Cardiac ventricle fibroblast (primary cell): ENCODE measurements around the gene MEX3D. TPM values are rescaled to one million over a fixed set of nuclear protein-coding genes. Genes with fewer than 3 reads are reported as not detected.

ENCODE experiments used
- total RNA-seq: library from RNA; depleted of rRNA; stranded (reverse); fragments of >200 nt; gene quantifications from 2 replicates; pipeline ENCODE4 v1.2.3, GENCODE V29; 2015

Gene MEX3D
- total RNA-seq: 28.2 and 35.9 TPM in 2 replicates

GRCh38 chr19:1568320-1569019 lies at the start of gene MEX3D:
TSS of gene MEX3D (minus strand) at chr19:1568325. CDS start at chr19:1568058, 267 bp downstream.

GRCh38 chr19:1605236-1606137 lies 37.4 kb upstream of the MEX3D start, which contains the start of gene UQCR11:
TSS of gene UQCR11 (minus strand) at chr19:1605462. CDS start at chr19:1605409, 53 bp downstream.

DNA sequence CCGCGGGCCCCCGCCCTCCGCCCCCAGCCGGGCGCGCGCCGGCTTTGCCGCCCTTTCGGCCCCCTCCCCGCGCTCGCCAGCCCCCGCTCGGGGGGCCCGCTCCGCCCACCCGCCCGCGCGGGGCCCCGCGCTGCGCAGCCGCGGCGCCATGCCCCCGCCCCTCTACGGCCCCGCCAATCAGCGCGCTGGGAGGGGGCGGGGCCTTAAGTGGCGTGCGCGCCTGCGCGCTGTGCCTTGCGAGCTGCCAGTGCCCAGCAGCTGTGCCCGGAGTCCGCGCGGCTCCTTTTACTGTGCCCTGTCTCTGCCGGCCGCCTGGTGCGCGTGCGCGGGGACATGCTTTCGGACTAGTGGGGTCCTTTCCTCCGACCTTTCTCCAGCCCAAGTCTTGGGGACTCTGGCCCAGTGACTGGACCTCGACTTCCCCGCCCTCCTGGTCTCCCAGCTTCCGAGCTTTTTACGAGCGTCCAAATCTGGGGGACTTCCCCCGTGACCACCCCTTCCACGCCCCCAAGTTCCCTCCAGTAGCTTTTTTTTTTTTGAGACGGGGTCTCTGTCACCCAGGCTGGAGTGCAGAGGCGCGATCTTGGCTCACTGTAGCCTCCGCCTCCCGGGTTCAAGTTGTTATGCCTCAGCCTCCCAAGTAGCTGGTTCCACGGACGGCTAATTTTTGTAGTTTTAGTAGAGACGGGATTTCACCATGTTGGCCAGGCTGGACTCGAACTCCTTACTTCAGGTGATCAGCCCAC lies 24.8 kb upstream of the MEX3D start, which contains the start of gene MBD3:
Gene MBD3 (minus strand): TSS at position 111 of the 746 bp plus-strand sequence. CDS start 234 bp downstream, outside the sequence.

DNA sequence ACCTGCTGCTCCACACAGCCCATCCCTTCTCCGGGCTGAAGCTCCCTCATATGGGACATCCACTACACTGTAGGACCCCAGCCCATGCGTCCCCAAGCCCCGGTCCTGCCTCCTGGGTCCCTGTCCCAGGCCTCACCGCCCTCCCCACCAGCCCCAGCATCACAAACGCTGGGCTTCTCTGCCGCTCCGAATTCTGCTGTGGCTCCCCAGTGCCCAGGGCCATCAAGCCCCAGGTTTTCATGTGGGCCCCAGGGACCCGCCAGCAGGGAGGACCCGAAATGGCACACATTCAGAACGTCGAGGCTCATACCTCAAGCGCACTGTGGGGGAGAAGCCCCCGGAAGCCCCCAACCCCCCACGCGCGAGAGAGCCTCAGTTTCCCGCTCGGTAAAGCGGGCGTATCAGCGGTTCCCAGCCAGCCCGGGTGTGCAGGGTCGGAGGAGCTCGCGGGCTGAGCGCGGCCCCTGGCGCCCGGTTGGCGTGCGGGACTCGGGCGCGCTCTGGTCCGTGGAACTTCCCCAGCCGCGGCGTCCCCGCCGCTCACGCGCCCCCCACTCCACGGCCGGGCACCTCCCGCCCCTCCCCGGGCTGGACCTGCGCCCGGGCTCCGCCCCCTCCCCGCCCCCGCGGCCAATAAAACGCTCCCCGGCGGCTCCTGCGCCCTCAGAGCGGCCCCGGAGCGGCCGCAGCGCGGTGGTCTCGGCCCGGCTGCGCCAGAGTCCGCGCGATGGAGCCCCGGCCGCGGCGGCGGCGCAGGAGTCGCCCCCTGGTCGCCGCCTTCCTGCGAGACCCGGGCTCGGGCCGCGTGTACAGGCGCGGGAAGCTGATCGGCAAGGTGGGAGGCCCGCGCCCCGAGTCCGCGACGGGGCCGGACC lies 44.5 kb downstream of the MEX3D start, which contains the start of gene PLK5:
Gene PLK5 (plus strand): TSS at position 666 of the 875 bp plus-strand sequence. CDS start 2,920 bp downstream, outside the sequence.

GRCh38 chr19:1512671-1513498 lies 55.2 kb downstream of the MEX3D start, which contains the start of gene ADAMTSL5:
TSS of gene ADAMTSL5 (minus strand) at chr19:1513019. CDS start at chr19:1510943, 2,076 bp downstream.

Other genes starting within 250 kb of the MEX3D start
- gene NDUFS7, start 184.4 kb downstream of the MEX3D start, total RNA-seq: 89.5 and 111 TPM in 2 replicates
- 43.7 and 45.7 TPM in 2 replicates for gene GAMT, start 166.8 kb downstream of the MEX3D start, total RNA-seq
- 19.4 and 21.3 TPM in 2 replicates for gene DAZAP1, start 160.7 kb downstream of the MEX3D start, total RNA-seq
- 2,634 and 2,972 TPM in 2 replicates for gene RPS15, start 129.9 kb downstream of the MEX3D start, total RNA-seq
- 0.12 and 0.20 TPM in 2 replicates for gene APC2, start 118.2 kb downstream of the MEX3D start, total RNA-seq
- gene C19orf25, start 89.1 kb downstream of the MEX3D start, total RNA-seq: 17.7 and 25.0 TPM in 2 replicates
- gene PCSK4, start 78.0 kb downstream of the MEX3D start, total RNA-seq: 0.19 and 0.49 TPM in 2 replicates
- gene REEP6, start 77.1 kb downstream of the MEX3D start, total RNA-seq: 5.0 and 6.0 TPM in 2 replicates
- gene ADAMTSL5, start 55.3 kb downstream of the MEX3D start, total RNA-seq: 4.7 and 8.8 TPM in 2 replicates
- gene PLK5, start 44.2 kb downstream of the MEX3D start, total RNA-seq: not detected in 2 replicates
- gene MBD3, start 24.5 kb upstream of the MEX3D start, total RNA-seq: 68.5 and 83.9 TPM in 2 replicates
- gene UQCR11, start 37.1 kb upstream of the MEX3D start, total RNA-seq: 41.1 and 46.9 TPM in 2 replicates
- 64.4 and 66.6 TPM in 2 replicates for gene TCF3, start 84.3 kb upstream of the MEX3D start, total RNA-seq
- not detected in 2 replicates for gene ONECUT3, start 185.2 kb upstream of the MEX3D start, total RNA-seq
- 3.2 and 3.3 TPM in 2 replicates for gene ATP8B3, start 244.0 kb upstream of the MEX3D start, total RNA-seq